22Rv1 (cell line): ENCODE data around the gene SLCO3A1.

Experiments
- H3K27ac ChIP-seq: fragments of 450-650 bp; 2 replicates; pipeline ENCODE4 v1.5.1; 2017
- ZFX ChIP-seq: fragments of 450-650 bp; IDR thresholded peaks from 2 replicates; pipeline ENCODE4 v1.6.1; 2017; ENCODE audit warnings: antibody characterized with exemption, borderline replicate concordance
- TF ChIP-seq, protein P1 (sequence below): fragments of 450-650 bp; IDR thresholded peaks from 2 replicates; pipeline ENCODE4 v1.5.1; 2017; ENCODE audit warnings: mild to moderate bottlenecking

Gene SLCO3A1

DNA sequence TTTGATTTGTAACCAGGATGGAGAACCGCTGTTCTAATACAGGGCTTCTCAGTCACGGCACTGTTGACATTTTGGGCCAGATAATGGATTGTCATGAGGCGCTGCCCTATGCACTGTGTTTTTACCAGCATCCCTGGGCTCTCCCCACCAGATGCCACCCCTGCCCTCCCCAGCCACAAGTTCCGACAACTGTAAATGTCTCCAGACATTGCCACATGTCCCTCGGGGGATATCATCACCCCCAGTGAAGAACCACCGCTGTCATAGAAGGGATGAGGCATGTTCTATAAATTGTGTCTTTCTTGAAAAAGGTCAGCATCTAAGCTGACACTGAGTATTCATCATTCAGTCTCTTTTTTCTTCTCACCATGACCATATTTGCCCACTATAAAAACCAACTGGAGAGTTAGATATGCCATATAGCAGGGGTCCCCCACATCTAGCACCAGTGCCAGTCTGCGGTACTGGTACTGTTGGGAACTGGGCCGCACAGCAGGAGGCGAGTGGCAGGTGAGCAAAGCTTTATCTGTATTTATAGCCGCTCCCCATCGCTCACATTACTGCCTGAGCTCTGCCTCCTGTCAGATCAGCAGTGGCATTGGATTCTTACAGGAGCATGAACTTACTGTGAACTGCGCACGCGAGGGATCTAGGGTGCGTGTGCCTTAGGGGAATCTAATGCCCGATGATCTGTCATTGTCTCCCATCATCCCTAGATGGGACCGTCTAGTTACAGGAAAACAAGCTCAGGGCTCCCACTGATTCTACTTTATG lies 279.7 kb downstream of the SLCO3A1 start:
- no peak overlapping the region for H3K27ac ChIP-seq
- TF ChIP-seq, protein P1, sequence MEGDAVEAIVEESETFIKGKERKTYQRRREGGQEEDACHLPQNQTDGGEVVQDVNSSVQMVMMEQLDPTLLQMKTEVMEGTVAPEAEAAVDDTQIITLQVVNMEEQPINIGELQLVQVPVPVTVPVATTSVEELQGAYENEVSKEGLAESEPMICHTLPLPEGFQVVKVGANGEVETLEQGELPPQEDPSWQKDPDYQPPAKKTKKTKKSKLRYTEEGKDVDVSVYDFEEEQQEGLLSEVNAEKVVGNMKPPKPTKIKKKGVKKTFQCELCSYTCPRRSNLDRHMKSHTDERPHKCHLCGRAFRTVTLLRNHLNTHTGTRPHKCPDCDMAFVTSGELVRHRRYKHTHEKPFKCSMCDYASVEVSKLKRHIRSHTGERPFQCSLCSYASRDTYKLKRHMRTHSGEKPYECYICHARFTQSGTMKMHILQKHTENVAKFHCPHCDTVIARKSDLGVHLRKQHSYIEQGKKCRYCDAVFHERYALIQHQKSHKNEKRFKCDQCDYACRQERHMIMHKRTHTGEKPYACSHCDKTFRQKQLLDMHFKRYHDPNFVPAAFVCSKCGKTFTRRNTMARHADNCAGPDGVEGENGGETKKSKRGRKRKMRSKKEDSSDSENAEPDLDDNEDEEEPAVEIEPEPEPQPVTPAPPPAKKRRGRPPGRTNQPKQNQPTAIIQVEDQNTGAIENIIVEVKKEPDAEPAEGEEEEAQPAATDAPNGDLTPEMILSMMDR, result no peak
- TF ChIP-seq ZFX, result no peak

DNA sequence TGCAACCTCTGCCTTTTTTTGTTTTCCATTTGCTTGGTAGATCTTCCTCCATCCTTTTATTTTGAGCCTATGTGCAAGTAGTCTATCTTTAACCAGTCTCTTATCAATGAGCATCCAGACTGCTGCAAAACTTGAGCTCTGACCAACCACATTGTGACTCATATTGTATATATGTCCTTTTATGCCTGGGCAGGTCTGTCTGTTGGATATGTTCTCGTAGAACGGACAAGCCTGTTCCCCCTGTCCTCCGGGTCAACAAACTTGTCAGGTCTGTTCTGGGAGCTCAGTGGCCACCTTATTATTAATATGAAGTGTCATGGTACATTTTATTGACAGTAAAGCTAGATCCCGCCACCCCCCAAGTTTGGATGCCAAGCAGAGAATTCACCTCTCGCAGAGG lies 287.3 kb downstream of the SLCO3A1 start:
- no peak overlapping the region for H3K27ac ChIP-seq
- TF ChIP-seq ZFX, result no peak

DNA sequence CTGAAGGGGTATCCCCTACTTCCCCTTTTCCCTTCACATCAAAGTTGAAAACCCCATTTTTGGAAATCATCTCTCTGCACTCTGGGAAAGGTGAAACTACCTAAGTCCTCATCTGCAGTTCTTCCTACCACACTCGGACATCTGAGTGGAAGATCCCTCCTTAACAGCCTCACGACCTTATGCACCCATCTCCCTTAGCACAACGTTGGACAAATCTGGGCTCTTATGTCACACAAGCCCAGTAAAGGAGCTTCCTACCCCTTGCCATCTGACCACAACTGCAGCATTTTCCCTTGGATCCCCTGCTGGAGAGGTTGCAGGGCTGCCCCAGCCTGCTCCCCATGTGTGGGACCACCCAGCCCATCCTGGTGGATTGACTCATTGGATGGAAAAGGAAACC lies 288.1 kb downstream of the SLCO3A1 start:
- no peak overlapping the region for H3K27ac ChIP-seq
- no peak for TF ChIP-seq ZFX
- TF ChIP-seq, protein P1, result no peak

DNA sequence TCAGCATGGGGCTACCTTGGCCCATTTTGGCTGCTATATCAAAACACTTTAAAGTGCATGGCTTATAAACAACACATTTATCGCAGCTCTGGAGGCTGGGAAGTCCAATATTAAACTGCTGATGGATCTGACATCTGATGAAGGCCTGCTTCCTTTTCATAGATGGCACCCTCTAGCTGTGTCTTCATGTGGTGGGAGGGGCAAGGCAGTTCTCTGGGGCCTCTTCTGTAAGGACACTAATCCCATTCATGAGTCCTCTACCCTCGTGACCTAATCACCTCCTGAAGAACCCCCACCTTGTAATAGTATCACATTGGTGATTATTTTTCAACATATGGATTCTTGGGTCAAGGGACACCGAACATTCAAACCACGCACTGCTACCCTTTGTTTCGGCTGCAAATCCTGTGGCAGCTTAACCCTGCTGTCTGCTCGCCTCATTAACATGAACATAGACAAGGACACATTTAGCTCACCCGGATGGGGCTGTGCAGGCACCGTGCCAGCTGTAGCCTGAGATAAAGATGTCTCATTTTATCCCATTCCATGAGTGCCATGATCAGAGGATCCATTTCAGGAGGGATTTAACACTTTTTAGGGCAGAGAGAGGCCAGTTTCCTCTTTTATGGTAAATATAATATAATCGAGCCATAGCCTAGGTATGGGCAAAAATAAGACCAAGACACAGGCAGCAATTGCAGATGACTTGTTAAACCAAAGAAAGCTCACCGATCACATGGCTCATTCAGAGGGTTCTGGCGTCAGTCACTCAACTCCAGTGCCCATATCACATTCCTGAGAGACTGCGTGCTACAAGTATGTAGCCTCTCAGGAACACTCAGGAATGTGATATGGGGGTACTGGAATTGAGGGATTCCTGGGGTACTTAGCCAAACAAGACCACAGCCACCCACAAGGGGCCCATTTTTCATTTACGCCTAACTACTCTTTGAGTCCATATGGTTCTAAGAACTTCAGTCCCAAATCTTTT lies 289.0 kb downstream of the SLCO3A1 start:
- TF ChIP-seq, protein P1, result no peak
- no peak for TF ChIP-seq ZFX
- no peak overlapping the region for H3K27ac ChIP-seq

DNA sequence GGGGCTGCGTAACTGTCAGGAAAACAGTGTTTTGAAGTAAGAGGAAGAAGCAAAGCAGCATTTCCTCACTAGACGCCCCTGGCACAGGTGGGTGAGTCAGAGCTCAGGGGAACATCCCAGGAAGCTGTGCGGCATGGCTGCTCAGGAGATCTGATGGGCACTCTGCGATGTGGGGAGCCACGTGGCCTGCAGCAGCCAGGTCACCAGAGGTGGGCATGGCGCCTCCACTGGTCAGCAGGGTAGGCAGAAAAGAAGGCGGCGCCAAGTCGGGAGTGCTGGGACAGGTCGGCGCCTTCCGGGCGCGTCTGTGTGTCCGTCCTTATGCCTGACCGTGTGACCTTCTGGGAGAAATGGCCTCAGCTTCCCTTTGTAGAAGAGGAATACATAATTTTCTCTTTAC lies 290.3 kb downstream of the SLCO3A1 start:
- TF ChIP-seq, protein P1, result peak; percentile 39
- TF ChIP-seq ZFX, result no peak

DNA sequence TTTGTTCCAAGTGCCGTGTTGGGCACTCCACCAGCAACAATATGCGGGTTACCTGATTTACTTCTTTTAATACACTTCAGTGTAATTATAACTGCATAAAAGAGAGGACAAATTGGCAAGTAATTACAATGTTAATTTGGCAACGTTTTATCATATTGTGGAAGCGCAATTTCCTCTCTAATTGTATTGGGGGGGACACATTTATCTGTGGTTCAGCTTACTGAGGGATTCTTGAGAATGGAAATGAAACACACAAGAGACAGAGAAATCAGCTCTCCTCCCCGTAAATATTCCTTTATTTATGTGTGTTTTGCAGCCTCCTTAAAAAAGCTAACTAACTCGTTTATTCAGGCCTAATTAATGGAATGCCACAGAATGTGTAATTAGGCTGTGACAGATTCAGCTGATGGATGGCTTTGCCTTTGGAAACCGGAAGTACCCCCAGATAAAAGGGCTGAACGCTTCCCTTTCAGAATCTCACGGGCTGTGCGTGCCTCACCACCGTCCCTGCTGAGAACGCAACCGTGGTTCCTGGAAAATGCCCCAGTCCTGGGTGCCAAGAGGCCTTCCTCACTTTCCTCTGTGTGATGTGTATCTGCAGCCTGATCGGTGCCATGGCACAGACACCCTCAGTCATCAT lies 293.1 kb downstream of the SLCO3A1 start:
- no peak for TF ChIP-seq ZFX
- TF ChIP-seq, protein P1, result no peak

More for the DNA sequence above, 290.3 kb downstream of the SLCO3A1 start:
- no peak overlapping the region for H3K27ac ChIP-seq

DNA sequence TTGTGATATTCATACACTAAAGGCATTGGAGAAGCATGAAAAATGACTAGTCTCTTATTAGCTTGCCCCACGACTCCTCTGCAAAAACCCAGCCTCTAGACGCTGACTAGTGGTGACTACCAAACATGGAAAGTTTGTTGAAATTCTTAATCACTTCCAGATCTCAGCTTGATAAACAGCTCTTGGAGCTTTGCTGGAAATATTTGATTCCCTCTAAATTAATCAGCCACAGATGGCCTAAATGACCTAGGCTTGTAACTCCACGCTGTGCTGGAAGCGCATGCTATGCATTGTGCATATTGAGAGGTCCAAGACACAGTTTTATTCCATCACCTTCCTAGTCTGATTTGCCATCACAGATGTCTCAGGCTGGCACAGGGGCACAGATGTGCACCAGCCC lies 295.5 kb downstream of the SLCO3A1 start:
- H3K27ac ChIP-seq, result no peak overlapping the region
- TF ChIP-seq, protein P1, result no peak
- no peak for TF ChIP-seq ZFX

More for the DNA sequence above, 293.1 kb downstream of the SLCO3A1 start:
- no peak overlapping the region for H3K27ac ChIP-seq
